Loucy (cell line): ENCODE results near the gene DIRAS1.

Source experiments
- EZH2phosphoT487 ChIP-seq: fragments of 200-600 bp; IDR thresholded peaks from 2 replicates; pipeline ENCODE4 v1.6.1; 2018; ENCODE audit warnings: antibody characterized with exemption, mild to moderate bottlenecking, moderate library complexity, borderline replicate concordance
- TF ChIP-seq, protein P1 (sequence below): fragments of 200-600 bp; sonication (generic); conservative IDR thresholded peaks from 2 replicates; pipeline ENCODE4 v1.5.1; 2014; ENCODE audit warnings: mild to moderate bottlenecking, antibody characterized with exemption, low read length

DNA sequence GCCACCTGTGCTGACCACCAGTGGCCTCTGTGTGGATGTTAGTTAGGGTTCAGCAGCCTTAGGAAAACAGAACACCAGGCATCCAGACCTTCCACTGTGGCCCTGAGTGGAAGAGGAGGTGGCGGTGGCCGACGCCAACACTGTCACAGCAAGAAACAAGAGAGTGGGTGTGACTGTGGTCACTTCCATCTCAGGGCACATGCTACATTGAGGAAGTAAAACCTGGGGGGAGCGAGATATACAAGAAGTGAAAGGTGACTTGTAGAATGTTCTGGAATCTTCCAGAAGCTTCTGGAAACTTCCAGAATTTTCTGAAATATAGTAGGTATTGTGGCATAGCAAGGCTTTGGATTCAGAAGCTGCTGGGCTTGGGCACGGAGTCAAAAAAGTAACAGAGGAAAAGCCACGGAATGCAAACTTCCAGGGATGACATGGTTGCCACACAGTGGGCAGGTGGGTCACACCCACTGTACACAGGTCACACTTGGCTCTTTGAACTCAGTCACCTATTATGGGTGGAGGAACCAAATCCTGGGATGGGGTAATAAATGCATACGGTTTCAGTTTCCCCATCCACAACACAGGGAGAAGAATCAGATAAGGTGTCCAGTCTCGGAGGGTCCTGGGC, 43.0 kb downstream of the DIRAS1 start:
- TF ChIP-seq, protein P1, sequence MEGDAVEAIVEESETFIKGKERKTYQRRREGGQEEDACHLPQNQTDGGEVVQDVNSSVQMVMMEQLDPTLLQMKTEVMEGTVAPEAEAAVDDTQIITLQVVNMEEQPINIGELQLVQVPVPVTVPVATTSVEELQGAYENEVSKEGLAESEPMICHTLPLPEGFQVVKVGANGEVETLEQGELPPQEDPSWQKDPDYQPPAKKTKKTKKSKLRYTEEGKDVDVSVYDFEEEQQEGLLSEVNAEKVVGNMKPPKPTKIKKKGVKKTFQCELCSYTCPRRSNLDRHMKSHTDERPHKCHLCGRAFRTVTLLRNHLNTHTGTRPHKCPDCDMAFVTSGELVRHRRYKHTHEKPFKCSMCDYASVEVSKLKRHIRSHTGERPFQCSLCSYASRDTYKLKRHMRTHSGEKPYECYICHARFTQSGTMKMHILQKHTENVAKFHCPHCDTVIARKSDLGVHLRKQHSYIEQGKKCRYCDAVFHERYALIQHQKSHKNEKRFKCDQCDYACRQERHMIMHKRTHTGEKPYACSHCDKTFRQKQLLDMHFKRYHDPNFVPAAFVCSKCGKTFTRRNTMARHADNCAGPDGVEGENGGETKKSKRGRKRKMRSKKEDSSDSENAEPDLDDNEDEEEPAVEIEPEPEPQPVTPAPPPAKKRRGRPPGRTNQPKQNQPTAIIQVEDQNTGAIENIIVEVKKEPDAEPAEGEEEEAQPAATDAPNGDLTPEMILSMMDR = no peak
- no peak for TF ChIP-seq EZH2phosphoT487
